Tibial nerve (tissue), 4 donors: ENCODE measurements around the gene ZRSR2. TPM values are rescaled to one million over a fixed set of nuclear protein-coding genes. Genes with fewer than 3 reads are reported as not detected.
"Not testable (repeated sequence)": the region's sequence is repeated elsewhere in the genome, so short reads cannot be mapped to it uniquely, and the experiment has no call there.

Experiments used
- DNase-seq, 2 donors: peaks; one replicate each; pipeline ENCODE4 v3.0.0-alpha.2; 2019; ENCODE audit warnings: low spot score in 2 of 2
- H3K27ac ChIP-seq, 4 donors: fragments of 200-600 bp; sonication (generic) in 3 of 4; one replicate each; pipeline ENCODE4 v1.5.1; 2017 to 2019; ENCODE audit warnings: mild to moderate bottlenecking in 1 of 4
- H3K27me3 ChIP-seq, 2 donors: fragments of 200-600 bp; sonication (generic) in 1 of 2; one replicate each; pipeline versions ENCODE4 v1.5.1 to v1.6.0; 2017 to 2019
- H3K36me3 ChIP-seq, 3 donors: fragments of 200-600 bp; sonication (generic); one replicate each; pipeline ENCODE4 v1.5.1; 2018 to 2019
- H3K4me1 ChIP-seq, 4 donors: fragments of 200-600 bp; sonication (generic) in 3 of 4; one replicate each; pipeline ENCODE4 v1.5.1; 2017 to 2019
- H3K4me3 ChIP-seq, 4 donors: fragments of 200-600 bp; sonication (generic) in 3 of 4; one replicate each; pipeline ENCODE4 v1.5.1; 2017 to 2019; ENCODE audit warnings: mild to moderate bottlenecking in 1 of 4, moderate library complexity in 1 of 4
- H3K9me3 ChIP-seq, 4 donors: fragments of 200-600 bp; sonication (generic) in 3 of 4; one replicate each; pipeline ENCODE4 v1.5.1; 2017 to 2019
- EP300 ChIP-seq, 2 donors: sonication (generic); formaldehyde crosslinking; IDR thresholded peaks; one replicate each; pipeline ENCODE4 v1.6.1; 2017; ENCODE audit warnings: antibody characterized with exemption in 2 of 2, mild to moderate bottlenecking in 1 of 2
- POLR2A ChIP-seq, 2 donors: fragments of 450-650 bp; IDR thresholded peaks; one replicate each; pipeline ENCODE4 v1.6.1; 2017; ENCODE audit warnings: antibody characterized with exemption in 2 of 2, mild to moderate bottlenecking in 2 of 2, moderate library complexity in 2 of 2
- WGBS, 2 donors: methylation state at CpG; one replicate each; pipeline ENCODE4 v1.1.5; 2018; 5-methylcytosine and 5-hydroxymethylcytosine counted together
- total RNA-seq, 4 donors: library from RNA; depleted of rRNA; stranded (reverse); fragments of >200 nt; gene quantifications; one replicate each; pipeline ENCODE4 v1.1.0, GENCODE V29; 2016
- TF ChIP-seq, protein P1 (sequence below), 5 experiments: fragments of 200-600 bp in 3 of 5; fragments of 450-650 bp in 2 of 5; sonication (generic) in 3 of 5; IDR thresholded peaks; one replicate each; pipeline ENCODE4 v1.5.1; 2016 to 2019; ENCODE audit warnings: antibody characterized with exemption in 5 of 5, mild to moderate bottlenecking in 3 of 5, moderate library complexity in 2 of 5

Gene ZRSR2
- total RNA-seq, 4 donors from 2014 or later: 2.4 to 12.8 (median 9.3) TPM

GRCh38 chrX:15825936-15826335, 35.7 kb downstream of the ZRSR2 start:
- TF ChIP-seq EP300 (IDR thresholded peaks at IDR 0.05) (no peak), POLR2A (IDR thresholded peaks at IDR 0.05) (no peak)
- TF ChIP-seq, protein P1, sequence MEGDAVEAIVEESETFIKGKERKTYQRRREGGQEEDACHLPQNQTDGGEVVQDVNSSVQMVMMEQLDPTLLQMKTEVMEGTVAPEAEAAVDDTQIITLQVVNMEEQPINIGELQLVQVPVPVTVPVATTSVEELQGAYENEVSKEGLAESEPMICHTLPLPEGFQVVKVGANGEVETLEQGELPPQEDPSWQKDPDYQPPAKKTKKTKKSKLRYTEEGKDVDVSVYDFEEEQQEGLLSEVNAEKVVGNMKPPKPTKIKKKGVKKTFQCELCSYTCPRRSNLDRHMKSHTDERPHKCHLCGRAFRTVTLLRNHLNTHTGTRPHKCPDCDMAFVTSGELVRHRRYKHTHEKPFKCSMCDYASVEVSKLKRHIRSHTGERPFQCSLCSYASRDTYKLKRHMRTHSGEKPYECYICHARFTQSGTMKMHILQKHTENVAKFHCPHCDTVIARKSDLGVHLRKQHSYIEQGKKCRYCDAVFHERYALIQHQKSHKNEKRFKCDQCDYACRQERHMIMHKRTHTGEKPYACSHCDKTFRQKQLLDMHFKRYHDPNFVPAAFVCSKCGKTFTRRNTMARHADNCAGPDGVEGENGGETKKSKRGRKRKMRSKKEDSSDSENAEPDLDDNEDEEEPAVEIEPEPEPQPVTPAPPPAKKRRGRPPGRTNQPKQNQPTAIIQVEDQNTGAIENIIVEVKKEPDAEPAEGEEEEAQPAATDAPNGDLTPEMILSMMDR (IDR thresholded peaks at IDR 0.05): no peak
- WGBS, 2 donors: 68 to 84% methylated on average over 5 of the region's 5 CpGs
- H3K27ac ChIP-seq: no peak overlapping the region

GRCh38 chrX:15829217-15829616, 38.9 kb downstream of the ZRSR2 start:
- no peaks in the 10 kb centered on the region for H3K27me3 ChIP-seq
- 55 to 79% methylated on average over 1 of the region's 1 CpG for WGBS, 2 donors
- TF ChIP-seq POLR2A (IDR thresholded peaks at IDR 0.05): no peak
- TF ChIP-seq EP300 (IDR thresholded peaks at IDR 0.05): no peak
- TF ChIP-seq, protein P1 (IDR thresholded peaks at IDR 0.05): no peak
- no peaks in the 10 kb centered on the region for H3K36me3 ChIP-seq
- no peaks in the 10 kb centered on the region for H3K9me3 ChIP-seq
- no peak for DNase-seq
- H3K27ac ChIP-seq: no peak overlapping the region
- no peaks in the 10 kb centered on the region for H3K4me1 ChIP-seq
- H3K4me3 ChIP-seq: no peak overlapping the region

More at GRCh38 chrX:15825936-15826335, 35.7 kb downstream of the ZRSR2 start:
- H3K9me3 ChIP-seq: no peaks in the 10 kb centered on the region
- peaks cover 0 to 5% (median 0%) of the 10 kb centered on the region in 3 donors for H3K36me3 ChIP-seq
- no peaks in the 10 kb centered on the region for H3K4me1 ChIP-seq
- no peaks in the 10 kb centered on the region for H3K27me3 ChIP-seq
- no peak for DNase-seq
- no peak overlapping the region for H3K4me3 ChIP-seq

DNA sequence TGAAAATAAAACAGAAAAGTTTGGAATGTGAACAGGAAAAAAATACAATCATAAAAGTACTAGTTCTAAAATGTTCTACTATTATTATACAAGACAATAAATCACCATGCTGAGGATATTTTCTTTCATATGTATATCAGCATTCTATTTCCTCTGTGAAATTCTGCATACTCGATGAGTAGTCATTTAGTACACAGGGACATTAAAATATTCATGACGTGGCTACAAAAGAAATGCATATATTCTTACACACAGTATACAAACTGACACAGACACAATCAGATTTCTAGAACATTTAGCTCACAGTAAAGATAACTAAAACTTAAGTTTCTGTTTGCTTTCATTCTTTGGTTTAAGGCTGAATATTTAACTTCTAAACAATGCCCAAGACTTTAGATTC, 41.1 kb downstream of the ZRSR2 start:
- H3K4me1 ChIP-seq, DNase-seq, H3K27me3 ChIP-seq, H3K9me3 ChIP-seq, H3K27ac ChIP-seq, H3K4me3 ChIP-seq, H3K36me3 ChIP-seq: not testable (repeated sequence)
- 38 to 53% methylated on average over 1 to 2 of the region's 2 CpGs for WGBS, 2 donors

DNA sequence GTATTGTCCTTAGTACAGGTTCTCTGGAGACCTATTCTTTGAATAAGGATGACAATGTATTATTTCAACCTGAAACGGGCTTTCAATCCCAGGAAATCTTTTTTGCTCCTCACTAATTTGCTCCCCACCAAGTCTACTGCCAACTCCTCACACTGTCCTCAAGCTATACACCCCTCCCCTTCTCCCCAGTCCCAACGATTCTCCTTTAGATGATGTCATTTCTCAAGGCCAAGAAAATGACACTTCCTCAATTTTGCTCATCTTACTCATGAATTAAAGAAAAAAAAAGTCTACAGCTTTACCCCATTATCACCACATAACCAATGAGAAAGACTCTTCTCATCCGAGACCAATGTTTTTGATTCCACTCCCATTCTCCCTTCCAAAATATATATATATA, 43.8 kb downstream of the ZRSR2 start:
- DNase-seq: no peak
- WGBS, 2 donors: 49 to 62% methylated on average over 3 of the region's 3 CpGs
- Histone ChIP-seq H3K9me3 (no peaks in the 10 kb centered on the region), H3K27me3 (no peaks in the 10 kb centered on the region), H3K36me3 (no peaks in the 10 kb centered on the region), H3K27ac (no peak overlapping the region), H3K4me3 (no peak overlapping the region), H3K4me1 (no peaks in the 10 kb centered on the region)
- TF ChIP-seq EP300 (IDR thresholded peaks at IDR 0.05) (no peak), POLR2A (IDR thresholded peaks at IDR 0.05) (no peak)
- TF ChIP-seq, protein P1 (IDR thresholded peaks at IDR 0.05): no peak

GRCh38 chrX:15834827-15835595, 44.7 kb downstream of the ZRSR2 start:
- Histone ChIP-seq H3K4me1 (no peaks in the 10 kb centered on the region), H3K9me3 (no peaks in the 10 kb centered on the region), H3K27me3 (no peaks in the 10 kb centered on the region), H3K36me3 (no peaks in the 10 kb centered on the region), H3K4me3 (no peak overlapping the region), H3K27ac (no peak overlapping the region)
- 73 to 81% methylated on average over 5 of the region's 5 CpGs for WGBS, 2 donors
- no peak for DNase-seq
- TF ChIP-seq, protein P1 (IDR thresholded peaks at IDR 0.05): no peak
- TF ChIP-seq POLR2A (IDR thresholded peaks at IDR 0.05) (no peak), EP300 (IDR thresholded peaks at IDR 0.05) (no peak)
